ENCODE measurements around the gene TLE3. TPM values are rescaled to one million over a fixed set of nuclear protein-coding genes. Genes with fewer than 3 reads are reported as not detected.

TLE3 gene
- total RNA-seq, 4 donors from 2014 or later, result 44.0 to 159 (median 78.8) TPM

- no peak for ATAC-seq (ENCODE audit: low FRiP score)
- no peak for TF ChIP-seq CTCF (IDR thresholded peaks at IDR 0.05)
These were observed 44.6 kb downstream of the TLE3 start for GRCh38 chr15:70053001-70053715.

GRCh38 chr15:70051948-70052633, 45.6 kb downstream of the TLE3 start:
- TF ChIP-seq CTCF (IDR thresholded peaks at IDR 0.05), result no peak
- ATAC-seq (ENCODE audit: low FRiP score), result no peak
- no peak for DNase-seq (ENCODE audit: low spot score)

More at GRCh38 chr15:70053001-70053715, 44.6 kb downstream of the TLE3 start:
- no peak for DNase-seq (ENCODE audit: low spot score)

GRCh38 chr15:70050970-70051369, 46.7 kb downstream of the TLE3 start:
- no peak for DNase-seq (ENCODE audit: low spot score)
- no peak for ATAC-seq (ENCODE audit: low FRiP score)
- no peak for TF ChIP-seq CTCF (IDR thresholded peaks at IDR 0.05)

GRCh38 chr15:70050441-70050840, 47.3 kb downstream of the TLE3 start:
- no peak for ATAC-seq (ENCODE audit: low FRiP score)
- no peak for TF ChIP-seq CTCF (IDR thresholded peaks at IDR 0.05)
- DNase-seq (ENCODE audit: low spot score), result no peak

- no peak for TF ChIP-seq CTCF (IDR thresholded peaks at IDR 0.05)
- DNase-seq (ENCODE audit: low spot score) (no peak), ATAC-seq (ENCODE audit: low FRiP score) (no peak)
These were observed 47.9 kb downstream of the TLE3 start for GRCh38 chr15:70049701-70050301.

- DNase-seq (ENCODE audit: low spot score) (no peak), ATAC-seq (ENCODE audit: low FRiP score) (no peak)
- TF ChIP-seq CTCF (IDR thresholded peaks at IDR 0.05), result no peak
These were observed 48.9 kb downstream of the TLE3 start for GRCh38 chr15:70048578-70049514.

Data from omental fat pad (tissue), 4 donors.